BLaER1 (cell line): ENCODE results near the gene WDR7.

Source experiments
- H3K27ac ChIP-seq: shearing (Covaris generic); formaldehyde crosslinking; 2 replicates; pipeline ENCODE4 v1.8.1; 2022
- H3K27me3 ChIP-seq: shearing (Covaris generic); formaldehyde crosslinking; 2 replicates; pipeline ENCODE4 v1.8.1; 2022
- H3K36me3 ChIP-seq: shearing (Covaris generic); formaldehyde crosslinking; 2 replicates; pipeline ENCODE4 v1.8.1; 2022
- H3K4me1 ChIP-seq: shearing (Covaris generic); formaldehyde crosslinking; 2 replicates; pipeline ENCODE4 v1.8.1; 2022
- H3K4me2 ChIP-seq: shearing (Covaris generic); formaldehyde crosslinking; 2 replicates; pipeline ENCODE4 v1.8.1; 2022
- H3K4me3 ChIP-seq: shearing (Covaris generic); formaldehyde crosslinking; 2 replicates; pipeline ENCODE4 v1.8.1; 2022
- H3K9ac ChIP-seq: shearing (Covaris generic); formaldehyde crosslinking; 2 replicates; pipeline ENCODE4 v1.8.1; 2022
- H3K9me3 ChIP-seq: shearing (Covaris generic); formaldehyde crosslinking; 2 replicates; pipeline ENCODE4 v1.8.1; 2022
- H4K20me1 ChIP-seq: shearing (Covaris generic); formaldehyde crosslinking; 2 replicates; pipeline ENCODE4 v1.8.1; 2022
- Cebpa-rat ChIP-seq: shearing (Covaris generic); IDR thresholded peaks from 2 replicates; pipeline ENCODE4 v1.8.1; 2022

WDR7 gene

DNA sequence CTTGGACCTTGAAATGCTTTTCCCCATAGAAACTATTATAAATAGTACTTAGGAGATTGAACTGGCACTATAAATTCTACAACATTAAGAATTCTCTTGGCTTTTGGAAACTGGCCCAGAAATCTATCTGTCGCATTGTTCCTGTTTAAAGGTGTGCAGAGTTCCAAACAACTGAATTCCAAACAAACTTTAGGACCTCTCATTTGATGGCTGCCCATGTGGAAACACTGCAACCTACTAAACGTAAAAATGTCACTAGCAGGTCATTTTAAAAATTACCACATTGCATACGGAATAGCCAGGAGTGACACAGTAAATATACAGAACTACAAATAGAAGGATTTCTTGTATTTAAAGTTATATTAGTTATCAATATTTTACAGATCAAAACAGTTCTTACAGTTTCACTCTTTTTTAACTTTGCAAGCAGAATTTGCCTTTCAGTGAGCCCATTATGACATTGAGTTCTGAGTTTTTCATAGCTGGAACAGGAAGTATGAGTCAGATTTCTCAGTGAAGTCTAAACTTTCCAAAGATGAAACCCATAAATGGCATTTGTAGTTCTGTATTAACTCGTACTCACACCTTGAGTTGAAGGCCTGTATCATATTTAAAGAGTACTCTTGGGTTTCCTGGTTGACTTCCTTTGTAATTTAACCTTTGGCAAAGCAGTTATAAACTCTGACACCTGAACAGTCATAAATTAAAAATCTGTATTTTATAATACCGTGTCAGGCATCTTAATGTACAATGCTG, 353.4 kb downstream of the WDR7 start:
- H3K4me2 ChIP-seq: no peak overlapping the region
- peaks cover 46% of the 10 kb centered on the region for H3K4me1 ChIP-seq
- no peak overlapping the region for H3K27ac ChIP-seq

DNA sequence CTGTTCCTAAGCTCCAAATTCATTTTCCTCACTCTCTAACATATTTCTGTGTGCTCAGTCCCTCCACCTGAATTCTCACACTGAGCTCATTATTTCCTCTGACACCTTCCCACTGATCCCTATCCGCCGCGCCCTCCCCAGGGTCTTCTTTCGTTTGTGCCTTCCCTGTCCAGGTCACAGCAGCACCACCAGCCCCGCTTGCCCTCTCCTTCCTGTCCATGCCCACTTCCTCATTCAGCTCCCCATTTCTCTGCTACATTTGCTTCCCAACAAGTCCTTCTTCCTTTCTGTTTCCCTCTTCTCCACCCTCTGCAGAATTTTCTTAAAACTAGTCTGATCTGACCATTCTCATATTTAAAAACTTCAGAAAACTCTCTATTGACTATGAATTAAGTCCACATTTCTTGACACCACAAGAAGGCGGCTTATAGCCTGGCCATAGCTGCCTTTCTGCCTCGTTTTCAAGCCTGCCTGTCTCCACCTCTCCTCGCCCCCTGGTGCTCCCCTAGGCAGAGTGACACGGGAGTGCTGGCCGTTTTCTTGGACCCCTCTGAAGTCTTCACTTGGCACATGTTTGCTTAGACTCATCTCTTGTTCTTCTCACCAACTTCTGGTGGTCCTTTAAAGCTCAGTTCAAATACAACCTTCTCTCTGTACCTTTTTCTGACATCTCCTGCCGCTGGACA, 357.0 kb downstream of the WDR7 start:
- Histone ChIP-seq H3K4me3 (no peak overlapping the region), H3K4me2 (no peak overlapping the region), H3K9ac (no peak overlapping the region), H3K4me1 (peaks cover 15% of the 10 kb centered on the region), H4K20me1 (no peaks in the 10 kb centered on the region), H3K27ac (no peak overlapping the region), H3K27me3 (no peaks in the 10 kb centered on the region), H3K36me3 (no peaks in the 10 kb centered on the region), H3K9me3 (no peaks in the 10 kb centered on the region)
- no peak for TF ChIP-seq Cebpa-rat

More for the DNA sequence above, 353.4 kb downstream of the WDR7 start:
- Histone ChIP-seq H3K27me3 (no peaks in the 10 kb centered on the region), H3K36me3 (no peaks in the 10 kb centered on the region), H3K9ac (no peak overlapping the region), H3K9me3 (no peaks in the 10 kb centered on the region), H3K4me3 (no peak overlapping the region), H4K20me1 (no peaks in the 10 kb centered on the region)
- TF ChIP-seq Cebpa-rat: no peak

DNA sequence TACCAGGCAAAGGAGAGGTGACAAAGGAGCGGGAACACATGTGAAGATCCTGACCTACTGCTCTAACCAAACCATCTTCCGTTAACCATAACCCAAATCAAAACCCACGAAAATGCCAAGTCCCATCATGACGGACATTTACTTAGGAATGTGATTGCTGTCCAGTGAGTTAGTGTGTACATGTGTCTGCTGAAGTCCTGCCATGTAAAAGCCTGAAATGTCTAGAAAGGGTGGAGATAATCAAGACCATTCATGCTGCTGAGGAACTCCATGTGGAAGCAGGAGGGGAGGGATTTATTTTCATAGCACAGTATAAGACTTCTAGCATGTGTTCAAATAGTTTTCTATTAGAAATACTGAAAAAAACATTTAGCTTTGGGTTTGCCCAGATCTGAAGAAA, 358.7 kb downstream of the WDR7 start:
- H4K20me1 ChIP-seq: no peaks in the 10 kb centered on the region
- TF ChIP-seq Cebpa-rat: no peak
- no peaks in the 10 kb centered on the region for H3K27me3 ChIP-seq
- no peak overlapping the region for H3K4me3 ChIP-seq
- H3K36me3 ChIP-seq: no peaks in the 10 kb centered on the region
- H3K4me1 ChIP-seq: peaks cover 8% of the 10 kb centered on the region; the same call in 1 of the 2 replicates
- no peaks in the 10 kb centered on the region for H3K9me3 ChIP-seq
- no peak overlapping the region for H3K4me2 ChIP-seq
- no peak overlapping the region for H3K9ac ChIP-seq
- H3K27ac ChIP-seq: no peak overlapping the region

DNA sequence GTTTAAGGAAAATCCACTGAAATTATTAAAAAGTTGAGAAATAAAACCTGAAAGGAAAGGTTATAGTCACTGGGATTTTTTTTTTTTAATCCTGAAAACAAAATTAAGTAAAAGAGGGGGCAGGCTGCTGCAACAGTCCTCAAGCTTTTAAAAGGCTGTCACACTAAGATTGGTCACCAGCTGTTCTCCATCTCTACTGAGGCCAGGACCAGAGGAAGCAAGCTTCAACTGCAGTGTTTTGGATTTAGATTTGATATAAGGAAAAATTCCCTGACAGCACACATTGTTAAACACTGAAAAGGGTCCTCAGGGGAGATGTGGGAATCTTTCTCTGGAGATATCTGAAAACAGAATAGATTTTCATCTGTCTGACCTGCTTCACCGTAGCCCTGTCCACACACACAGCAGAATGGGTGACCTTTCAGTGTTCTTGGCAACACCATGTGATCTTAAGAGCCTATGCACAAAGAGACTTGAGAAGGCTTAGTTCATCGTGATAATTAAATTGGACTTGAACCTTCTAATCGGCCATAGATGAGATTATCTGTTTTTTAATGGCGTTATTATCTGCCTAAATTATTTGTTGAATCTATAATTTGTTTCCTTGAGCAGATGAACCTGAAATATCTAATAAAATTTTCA, 363.7 kb downstream of the WDR7 start:
- Histone ChIP-seq H3K9ac (no peak overlapping the region), H3K4me2 (no peak overlapping the region), H3K4me3 (no peak overlapping the region), H3K27me3 (no peaks in the 10 kb centered on the region), H3K36me3 (no peaks in the 10 kb centered on the region), H4K20me1 (no peaks in the 10 kb centered on the region), H3K27ac (no peak overlapping the region), H3K9me3 (no peaks in the 10 kb centered on the region), H3K4me1 (peaks cover 22% of the 10 kb centered on the region)
- no peak for TF ChIP-seq Cebpa-rat

DNA sequence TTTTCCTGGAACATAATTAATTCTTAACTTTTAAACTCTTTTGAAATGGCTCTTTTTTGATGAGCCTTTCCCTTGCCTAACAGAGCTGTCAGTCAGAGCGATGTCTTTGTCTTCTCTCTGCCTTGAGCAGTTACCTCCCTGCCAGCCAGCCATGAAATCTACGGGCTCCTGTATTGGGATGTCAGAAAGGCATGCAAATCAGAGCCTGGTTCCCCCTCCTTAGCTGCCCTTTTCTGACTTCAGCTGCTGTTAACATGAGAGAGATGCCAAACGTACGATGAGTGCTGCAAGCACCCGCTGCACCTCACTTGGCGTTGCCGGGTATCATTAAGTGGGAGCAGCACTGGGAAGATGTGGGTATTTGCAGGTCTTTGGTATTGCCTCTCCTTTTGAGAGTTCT, 364.3 kb downstream of the WDR7 start:
- no peak overlapping the region for H3K4me2 ChIP-seq

DNA sequence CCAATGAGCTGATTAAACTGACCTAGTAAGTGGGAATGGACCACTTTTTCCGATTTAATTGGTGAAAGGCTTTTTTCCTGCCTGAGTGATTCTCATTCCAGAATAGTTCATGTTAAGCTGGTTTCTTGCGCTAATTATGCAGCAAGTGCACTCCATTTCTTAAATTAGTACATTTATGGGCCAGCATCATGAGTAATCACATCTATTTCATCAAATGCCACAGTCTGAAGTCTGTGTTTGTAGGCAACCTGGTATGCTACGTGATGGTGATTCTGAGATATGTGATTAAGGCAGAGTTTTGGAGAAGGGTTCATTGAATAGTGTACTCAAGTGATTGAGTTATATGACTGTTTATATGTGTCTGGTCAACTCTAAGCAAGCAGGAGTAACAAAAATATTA, 367.7 kb downstream of the WDR7 start:
- H3K9me3 ChIP-seq: no peaks in the 10 kb centered on the region
- no peak overlapping the region for H3K4me2 ChIP-seq
- H4K20me1 ChIP-seq: no peaks in the 10 kb centered on the region
- H3K36me3 ChIP-seq: no peaks in the 10 kb centered on the region
- no peak overlapping the region for H3K9ac ChIP-seq
- no peak for TF ChIP-seq Cebpa-rat
- no peak overlapping the region for H3K27ac ChIP-seq
- no peaks in the 10 kb centered on the region for H3K27me3 ChIP-seq
- peaks cover 34% of the 10 kb centered on the region for H3K4me1 ChIP-seq
- no peak overlapping the region for H3K4me3 ChIP-seq

More for the DNA sequence above, 364.3 kb downstream of the WDR7 start:
- no peak for TF ChIP-seq Cebpa-rat
- Histone ChIP-seq H3K27ac (no peak overlapping the region), H3K27me3 (no peaks in the 10 kb centered on the region), H3K36me3 (no peaks in the 10 kb centered on the region), H3K4me3 (no peak overlapping the region), H4K20me1 (no peaks in the 10 kb centered on the region), H3K9ac (no peak overlapping the region), H3K9me3 (no peaks in the 10 kb centered on the region), H3K4me1 (peaks cover 22% of the 10 kb centered on the region)

DNA sequence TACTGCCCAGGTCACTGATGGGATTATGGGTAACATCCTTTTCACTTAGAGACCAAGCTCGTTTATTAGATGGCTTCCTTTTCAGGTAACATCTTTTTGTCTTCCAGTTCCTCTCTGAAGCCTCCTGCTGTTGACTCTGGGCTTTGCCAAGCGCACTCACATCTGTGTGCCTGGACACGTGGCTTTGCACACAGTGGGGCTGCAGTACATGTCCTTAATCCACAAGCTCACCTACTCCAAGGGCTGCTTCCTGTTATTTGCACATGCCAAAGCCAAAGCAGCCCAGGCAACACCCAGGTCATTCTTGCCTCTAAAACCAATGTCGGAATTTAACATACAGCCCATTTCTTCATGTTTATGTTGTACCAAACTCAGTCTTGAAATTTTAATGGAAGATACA, 371.6 kb downstream of the WDR7 start:
- Histone ChIP-seq H3K4me1 (peaks cover 16% of the 10 kb centered on the region), H3K27me3 (no peaks in the 10 kb centered on the region)

DNA sequence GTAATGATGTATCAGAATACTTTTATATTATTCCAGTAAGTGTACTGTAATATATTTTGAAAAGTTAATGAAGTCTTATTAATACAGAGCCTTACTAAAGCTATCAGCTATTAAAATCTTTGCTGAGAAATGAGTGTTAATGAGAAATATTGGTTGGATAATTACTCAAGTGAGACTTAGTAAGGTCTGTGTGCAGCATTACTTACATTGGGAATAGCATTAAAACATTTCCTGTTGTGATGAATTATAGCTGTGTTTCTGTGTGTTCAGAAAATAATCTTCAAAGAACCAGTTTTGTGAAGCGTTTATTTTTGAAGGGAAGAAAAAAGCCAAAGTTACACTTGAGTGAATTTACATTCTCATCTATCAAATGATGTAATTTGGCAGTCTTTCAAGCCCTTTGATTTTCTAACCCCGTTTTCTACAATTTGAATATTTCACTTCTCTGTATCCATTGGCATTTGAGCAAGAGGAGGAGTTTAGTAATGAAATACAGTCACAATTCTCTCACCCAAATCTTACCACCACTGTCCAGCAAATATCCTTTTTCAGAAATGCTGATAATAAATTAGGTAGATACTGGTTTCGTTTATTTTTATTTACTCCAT, 372.2 kb downstream of the WDR7 start:
- TF ChIP-seq Cebpa-rat: no peak
- H3K9me3 ChIP-seq: no peaks in the 10 kb centered on the region
- H4K20me1 ChIP-seq: no peaks in the 10 kb centered on the region
- no peaks in the 10 kb centered on the region for H3K27me3 ChIP-seq
- H3K27ac ChIP-seq: no peak overlapping the region
- H3K4me1 ChIP-seq: peaks cover 12% of the 10 kb centered on the region
- H3K4me3 ChIP-seq: no peak overlapping the region
- H3K4me2 ChIP-seq: peak overlapping the region; percentile 16
- H3K9ac ChIP-seq: no peak overlapping the region
- peaks cover 7% of the 10 kb centered on the region for H3K36me3 ChIP-seq

More for the DNA sequence above, 371.6 kb downstream of the WDR7 start:
- TF ChIP-seq Cebpa-rat: no peak
- no peak overlapping the region for H3K27ac ChIP-seq
- H3K4me3 ChIP-seq: no peak overlapping the region
- peaks cover 7% of the 10 kb centered on the region for H3K36me3 ChIP-seq
- H3K9ac ChIP-seq: no peak overlapping the region
- no peaks in the 10 kb centered on the region for H3K9me3 ChIP-seq
- H4K20me1 ChIP-seq: no peaks in the 10 kb centered on the region
- H3K4me2 ChIP-seq: no peak overlapping the region

DNA sequence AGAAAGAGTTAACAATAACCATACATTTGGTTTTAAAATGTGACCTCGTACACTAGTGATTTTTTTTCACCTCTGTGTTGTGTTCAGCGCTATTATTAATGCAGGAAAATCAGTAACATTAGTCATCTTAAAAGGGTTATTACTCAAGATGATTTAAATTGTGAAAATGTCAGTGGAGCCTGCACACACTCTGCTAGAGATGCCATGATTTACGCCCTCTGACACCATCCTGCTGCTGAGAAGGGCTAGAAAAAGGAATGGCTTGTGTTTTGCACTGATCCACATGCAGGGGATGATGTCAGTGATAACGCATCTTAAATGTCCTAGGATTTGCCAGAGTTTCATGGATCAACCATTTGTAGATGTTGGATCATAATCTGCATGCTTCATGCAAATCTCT, 374.4 kb downstream of the WDR7 start:
- no peak overlapping the region for H3K4me2 ChIP-seq
- peaks cover 12% of the 10 kb centered on the region for H3K4me1 ChIP-seq
- H3K36me3 ChIP-seq: peaks cover 7% of the 10 kb centered on the region
- H3K9me3 ChIP-seq: no peaks in the 10 kb centered on the region
- H3K27ac ChIP-seq: no peak overlapping the region
- no peak for TF ChIP-seq Cebpa-rat
- no peaks in the 10 kb centered on the region for H3K27me3 ChIP-seq
- H3K9ac ChIP-seq: no peak overlapping the region
- H3K4me3 ChIP-seq: no peak overlapping the region
- no peaks in the 10 kb centered on the region for H4K20me1 ChIP-seq

DNA sequence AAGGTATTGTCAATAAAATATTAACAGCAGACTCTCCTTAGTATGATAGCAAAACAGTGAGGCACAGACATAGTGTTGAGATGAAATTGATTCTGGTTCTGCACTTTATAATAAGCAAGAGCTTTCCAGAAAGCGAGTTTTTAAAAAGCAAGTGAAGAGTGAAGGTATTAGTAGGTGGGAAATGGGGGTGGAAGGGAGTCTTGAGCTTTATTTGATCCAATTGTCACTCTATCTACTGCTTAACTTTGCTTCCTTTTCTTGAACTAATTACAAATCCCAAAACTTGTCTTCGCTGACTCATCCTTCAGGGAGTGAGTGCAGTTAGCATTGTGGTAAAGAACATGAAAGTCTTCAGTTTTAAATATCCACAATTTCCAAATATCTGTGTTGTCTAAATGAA, 375.2 kb downstream of the WDR7 start:
- Histone ChIP-seq H3K27ac (no peak overlapping the region), H3K4me2 (no peak overlapping the region), H3K9me3 (no peaks in the 10 kb centered on the region), H3K4me3 (no peak overlapping the region), H4K20me1 (no peaks in the 10 kb centered on the region), H3K27me3 (no peaks in the 10 kb centered on the region), H3K36me3 (peaks cover 7% of the 10 kb centered on the region), H3K4me1 (peaks cover 12% of the 10 kb centered on the region), H3K9ac (no peak overlapping the region)
- no peak for TF ChIP-seq Cebpa-rat
